ENCODE results near the gene EYA4.

Gene EYA4

DNA sequence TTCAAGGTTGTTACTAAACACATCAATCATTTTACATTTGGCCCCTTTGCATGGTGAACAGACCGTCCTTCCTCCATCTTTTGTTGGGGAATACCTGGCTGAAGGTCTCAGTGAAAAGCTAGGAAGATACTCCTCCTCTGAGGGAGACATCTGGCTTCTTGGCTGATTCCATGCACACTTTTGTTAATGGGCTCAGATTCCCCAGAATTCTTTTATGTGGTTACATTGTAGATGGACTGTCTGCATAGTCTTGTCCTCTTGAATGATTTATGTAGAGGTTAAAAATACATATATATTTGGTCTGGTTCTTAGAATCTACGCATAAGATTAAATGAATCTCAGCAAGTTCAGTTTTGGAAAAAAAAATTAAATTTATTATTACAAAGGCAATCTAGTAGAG lies 167.0 kb downstream of the EYA4 start:
- no peak for DNase-seq

DNA sequence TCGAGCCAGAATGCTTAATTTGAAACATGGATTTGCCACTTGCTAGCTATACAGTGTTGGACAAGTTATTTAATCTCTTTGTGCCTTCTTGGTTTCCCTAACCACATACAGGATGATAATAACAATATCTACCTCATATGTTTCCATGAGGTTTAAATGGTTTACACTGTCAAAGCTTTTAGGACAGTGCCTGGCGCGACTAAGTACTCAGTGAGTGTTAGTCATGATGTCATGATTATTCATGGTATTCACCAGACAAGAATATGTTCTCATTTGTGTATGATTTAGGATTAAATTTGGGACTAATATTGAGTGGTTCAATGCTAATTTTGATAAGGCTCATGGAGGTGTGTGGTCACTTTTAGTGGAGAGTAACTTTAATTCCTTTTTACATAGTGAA lies 167.4 kb downstream of the EYA4 start:
- DNase-seq, result no peak

DNA sequence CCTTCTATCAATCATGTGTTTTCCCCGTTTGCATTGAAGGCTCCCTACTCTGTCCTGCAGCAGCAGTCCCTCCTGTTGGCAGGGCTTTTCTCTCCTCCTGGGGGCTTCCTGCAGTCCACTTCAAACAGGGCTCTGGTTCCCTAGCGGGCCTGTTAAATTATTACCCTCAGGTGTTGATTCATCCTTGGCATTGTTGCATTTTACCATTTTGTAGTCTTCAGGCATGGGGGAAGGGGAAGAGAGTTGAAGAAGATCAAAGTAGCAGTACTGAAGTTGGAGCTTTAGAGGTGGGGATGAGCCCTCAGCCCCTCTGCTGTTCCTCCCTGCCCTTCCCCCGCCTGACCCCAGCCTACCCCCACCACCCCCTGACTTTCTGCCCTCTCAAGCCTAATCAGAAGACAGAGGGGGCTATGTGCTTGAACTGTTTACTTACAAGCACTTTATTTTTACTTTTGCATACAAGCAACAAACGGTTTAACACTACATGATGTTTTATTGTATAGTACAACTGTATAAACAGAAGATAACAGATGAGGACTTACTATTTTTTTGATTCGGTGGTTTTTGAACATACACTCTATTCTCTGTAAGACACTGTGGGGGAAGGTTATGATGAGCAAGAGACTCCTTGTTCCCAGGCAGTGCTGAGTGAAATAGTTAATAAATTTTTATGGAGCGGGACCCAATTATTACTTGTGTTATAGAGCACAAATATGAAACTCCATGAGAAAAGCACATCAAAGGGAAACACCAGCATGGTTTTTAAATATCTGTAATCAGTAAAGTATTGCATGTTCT lies 169.7 kb downstream of the EYA4 start:
- no peak for DNase-seq

DNA sequence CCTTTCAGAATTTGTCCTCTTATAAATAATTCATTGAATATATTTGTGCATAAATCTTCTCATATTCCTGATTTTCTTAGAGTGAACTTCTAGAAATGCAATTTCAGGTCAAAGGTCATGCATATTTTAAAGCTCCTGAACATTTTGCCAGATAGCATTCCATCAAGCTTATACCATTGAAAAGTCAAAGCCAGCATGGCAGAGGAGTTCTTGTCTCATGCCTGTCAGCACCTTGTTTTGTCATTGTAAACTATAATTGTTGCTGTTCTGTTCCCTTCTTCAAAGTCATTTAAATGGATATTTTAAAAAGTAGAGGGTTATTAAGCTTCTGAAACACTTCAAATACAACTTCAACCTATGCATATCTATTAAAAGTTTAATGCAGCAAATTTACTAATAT lies 170.6 kb downstream of the EYA4 start:
- no peak for DNase-seq

DNA sequence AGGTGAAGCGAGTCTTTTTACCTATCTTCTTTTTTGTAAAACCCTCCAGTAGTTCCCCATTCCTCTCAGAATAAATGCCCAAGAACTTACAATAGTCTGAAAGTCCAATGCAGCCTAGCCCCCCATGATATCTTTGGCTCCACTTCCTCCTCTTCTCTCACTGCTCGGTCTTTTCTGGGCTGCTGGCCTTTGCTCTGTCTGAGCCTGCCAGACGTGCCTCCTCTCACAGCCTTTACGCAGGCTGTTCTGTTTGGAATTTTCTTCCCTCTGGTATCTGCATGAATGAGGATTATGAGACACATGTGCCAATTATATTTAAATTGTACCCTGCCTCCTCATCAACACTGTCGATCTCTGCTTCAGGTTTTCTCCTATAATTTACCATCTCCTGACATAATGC lies 174.1 kb downstream of the EYA4 start:
- DNase-seq, result no peak

DNA sequence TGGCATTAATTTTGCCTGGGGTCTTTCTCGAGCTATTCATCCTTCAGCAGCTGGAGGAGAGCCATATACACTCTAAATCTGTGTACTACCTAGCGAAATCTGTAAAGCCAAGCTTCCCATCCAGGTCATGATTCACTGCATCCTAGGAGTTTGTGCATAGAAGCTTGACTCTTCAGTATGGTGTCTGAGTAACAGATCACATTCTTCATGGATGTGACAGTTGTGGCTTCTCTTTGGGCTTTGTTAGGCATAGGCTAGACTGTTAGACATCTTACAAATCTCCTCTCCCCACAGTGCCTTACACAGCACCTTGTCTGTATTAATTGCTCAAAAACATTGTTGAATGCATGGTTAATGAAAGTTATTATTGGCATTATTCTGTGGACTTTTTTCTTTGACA lies 177.0 kb downstream of the EYA4 start:
- DNase-seq, result no peak

DNA sequence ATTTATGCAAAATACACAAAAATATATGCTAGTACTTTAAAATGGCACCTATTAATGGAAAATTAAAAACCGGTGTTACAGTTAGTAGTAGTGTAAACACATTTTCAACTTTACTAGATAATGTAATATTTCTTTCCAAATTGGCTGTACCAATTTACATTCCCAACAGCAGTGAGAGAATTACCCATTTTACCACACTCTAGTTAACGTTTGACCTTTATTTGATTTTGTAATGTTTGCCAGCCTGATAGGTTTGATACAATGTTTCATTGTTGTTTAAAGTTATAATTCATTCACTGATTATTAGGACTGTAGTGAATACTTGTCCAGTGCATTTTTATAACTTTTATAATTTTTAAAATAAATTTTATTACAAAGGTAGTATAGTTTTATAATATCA lies 182.1 kb downstream of the EYA4 start:
- DNase-seq, result no peak

DNA sequence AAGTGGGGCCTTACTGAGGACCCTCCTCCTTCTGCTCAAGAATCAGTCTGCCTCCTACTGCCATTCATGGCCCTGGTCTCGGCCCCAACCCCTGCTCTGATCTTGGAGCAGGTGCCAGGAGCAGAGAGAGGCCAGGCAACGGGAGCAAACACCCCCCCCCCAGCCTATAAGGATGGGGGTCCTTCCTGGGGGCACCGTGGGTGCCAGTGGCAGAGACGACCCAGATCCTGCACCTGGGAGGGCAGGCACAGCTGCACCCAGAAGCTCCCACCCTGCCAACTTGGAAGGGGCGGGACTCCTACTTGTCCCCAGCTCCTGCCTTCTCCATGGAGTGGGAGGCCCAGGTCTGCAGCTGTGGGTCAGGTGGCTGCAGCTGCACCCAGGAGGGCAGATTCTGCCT lies 183.2 kb downstream of the EYA4 start:
- DNase-seq, result no peak

DNA sequence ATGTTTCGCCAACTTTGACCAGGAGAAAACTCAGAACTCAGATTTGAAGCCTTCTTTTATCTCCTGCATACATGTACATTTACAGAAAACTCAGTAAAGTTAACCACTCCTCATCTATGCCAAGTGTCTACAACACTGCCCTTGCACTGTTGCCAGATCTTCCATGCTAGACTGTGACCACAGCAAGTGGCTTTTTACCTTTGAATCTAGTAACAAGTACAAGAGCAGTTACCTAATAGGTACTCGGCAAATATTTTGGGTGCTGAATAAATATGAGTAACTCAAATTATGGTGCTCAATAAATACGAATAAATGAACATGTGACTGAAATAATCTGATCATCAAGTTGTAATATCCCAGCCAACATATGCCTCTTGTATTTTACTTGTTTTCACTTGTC lies 184.9 kb downstream of the EYA4 start:
- no peak for DNase-seq

DNA sequence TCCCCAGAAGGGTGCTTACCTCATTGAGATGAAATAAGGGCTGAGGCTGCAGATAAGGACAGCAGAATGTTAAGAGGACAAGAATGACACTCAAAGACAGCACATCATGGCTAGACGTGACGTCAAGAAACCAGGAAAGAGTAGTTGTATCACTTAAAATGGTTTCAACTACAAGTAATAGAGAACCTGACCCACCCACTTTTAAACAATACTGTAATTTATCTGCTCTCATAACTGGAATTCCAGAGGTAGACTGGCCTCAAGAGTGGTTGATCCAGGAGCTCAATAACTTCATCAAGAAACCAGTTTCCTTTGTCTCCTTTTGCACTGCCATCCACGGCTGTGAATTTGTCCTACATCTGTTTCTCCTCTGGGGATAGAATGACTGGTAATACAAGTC lies 187.1 kb downstream of the EYA4 start:
- DNase-seq, result no peak

DNA sequence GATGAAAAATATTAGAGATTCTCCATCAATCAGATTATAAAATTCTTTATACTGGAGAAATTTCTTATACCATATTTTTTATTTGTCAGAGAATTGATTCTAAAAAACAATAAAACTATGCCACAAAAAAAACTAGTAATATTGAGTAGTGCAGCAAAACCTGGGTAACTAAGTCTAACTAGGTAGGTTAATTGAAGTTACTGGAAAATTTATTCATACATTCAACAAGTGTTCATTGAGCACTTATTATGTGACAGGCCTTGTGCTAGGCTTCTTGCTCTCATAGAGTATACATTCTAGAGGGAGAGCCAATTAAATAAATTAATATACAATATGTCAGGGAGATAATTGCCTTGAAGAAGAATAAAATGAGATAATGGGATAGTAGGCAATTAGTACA lies 189.4 kb downstream of the EYA4 start:
- DNase-seq, result no peak

DNA sequence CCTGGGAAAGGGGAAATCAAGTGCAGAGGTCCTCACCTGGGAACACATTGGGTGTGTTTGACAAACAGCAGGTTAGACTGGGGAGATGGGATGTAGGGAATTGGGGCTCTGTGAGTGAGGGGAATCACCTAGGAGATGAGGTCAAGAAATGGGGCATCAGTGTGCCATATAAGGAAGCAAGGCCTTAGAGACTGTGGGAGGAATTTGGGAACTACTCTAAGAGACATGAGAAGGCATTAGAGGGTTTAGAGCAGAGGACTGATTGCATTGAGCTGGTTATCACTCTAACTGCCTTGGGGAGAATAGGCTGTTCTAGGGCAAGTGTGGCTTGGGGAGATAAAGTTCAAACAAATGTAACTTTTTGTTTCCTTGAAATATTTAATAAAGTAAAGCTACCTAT lies 189.9 kb downstream of the EYA4 start:
- no peak for DNase-seq

DNA sequence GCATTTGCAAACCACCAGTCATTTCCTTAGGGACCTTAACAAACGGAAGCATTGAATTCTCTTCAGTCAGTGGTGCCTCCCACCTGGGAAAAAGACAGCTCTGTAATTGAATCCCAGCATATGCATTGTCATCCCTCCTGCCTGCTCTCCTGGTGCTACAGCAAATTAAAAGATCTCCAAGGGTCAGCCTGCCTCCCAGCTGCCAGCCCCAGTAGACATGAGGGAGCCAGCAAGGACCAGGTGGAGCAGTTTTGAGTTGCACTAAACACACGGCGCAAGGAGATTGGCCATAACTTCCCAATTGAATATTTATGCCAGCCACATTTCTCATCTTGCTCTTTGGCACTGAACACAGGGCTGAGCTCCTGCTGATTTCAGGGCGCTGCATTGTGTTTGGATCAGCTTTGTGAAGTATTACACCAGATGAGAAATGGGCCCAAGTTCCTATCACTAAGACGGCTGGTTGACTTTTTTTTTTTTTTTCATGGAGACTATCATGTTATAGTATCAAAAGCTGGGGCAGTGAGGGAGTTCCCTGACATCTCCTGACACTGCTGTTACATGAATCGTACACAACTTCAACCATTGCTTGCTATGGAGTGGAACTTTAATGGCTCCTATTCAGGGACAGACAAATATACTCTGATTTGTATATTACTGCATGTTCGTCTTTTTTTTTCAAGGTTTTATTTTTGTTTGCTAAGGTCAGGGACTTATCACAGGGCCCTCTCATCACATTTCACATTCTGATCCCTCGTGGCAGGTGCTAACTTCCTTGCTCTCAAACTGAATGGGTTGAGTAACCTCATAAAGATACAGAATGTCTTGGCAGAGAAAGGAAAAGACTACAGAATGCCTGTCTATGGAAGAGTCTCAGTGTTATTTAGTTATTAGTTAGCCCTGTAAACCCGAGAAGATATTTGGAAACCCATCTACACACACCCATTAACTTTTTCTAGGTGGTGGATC lies 191.1 kb downstream of the EYA4 start:
- DNase-seq, result no peak

DNA sequence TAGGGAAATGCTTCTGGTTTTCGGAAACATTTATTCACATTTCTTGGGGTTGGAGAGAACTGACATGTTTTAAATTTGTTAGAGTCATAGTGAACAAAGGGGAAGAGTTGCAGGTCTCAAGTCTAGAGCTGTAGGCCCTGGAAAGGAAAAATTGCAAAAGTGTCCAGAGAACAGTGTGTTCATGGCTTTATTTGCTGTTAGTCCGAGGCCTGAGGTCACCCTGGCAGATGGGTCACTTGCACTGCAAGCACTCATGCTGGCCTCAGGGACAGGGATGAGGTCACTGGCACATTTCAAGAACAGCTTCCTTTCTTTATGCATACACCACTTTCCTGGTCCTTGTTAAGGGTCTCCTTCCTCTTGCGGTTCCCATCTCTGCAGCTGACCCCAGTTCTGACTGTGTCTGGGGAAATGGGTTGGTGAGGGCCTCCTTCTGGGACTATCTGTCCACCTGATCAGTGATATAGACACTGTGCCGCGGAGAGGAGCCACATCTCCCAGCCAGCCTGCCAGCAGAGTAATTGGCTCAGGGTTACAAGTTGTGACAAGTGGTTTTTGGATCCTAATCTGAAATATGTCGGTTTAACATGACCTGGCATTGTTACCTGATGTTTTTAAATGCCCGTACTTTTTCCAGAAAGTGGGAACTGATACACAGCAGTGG lies 194.0 kb downstream of the EYA4 start:
- no peak for DNase-seq

DNA sequence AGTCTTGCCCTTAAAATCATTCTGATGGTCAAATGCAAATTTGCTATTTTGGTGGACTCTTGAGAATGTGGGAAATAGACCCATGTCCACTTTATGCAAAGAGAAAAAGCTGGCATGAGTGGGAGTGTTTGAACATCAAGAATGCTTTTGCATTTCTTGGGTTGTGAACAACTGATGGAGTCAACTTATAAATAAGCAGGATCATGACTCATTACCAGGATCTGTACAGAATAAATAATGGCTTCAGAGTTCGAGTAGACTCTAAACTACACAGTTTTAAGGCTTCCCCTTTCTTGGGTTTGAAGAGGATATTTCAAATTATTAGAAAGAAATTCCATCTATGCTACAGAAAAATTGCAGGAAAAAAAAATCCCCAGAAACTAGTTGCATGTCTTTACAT lies 195.5 kb downstream of the EYA4 start:
- no peak for DNase-seq

DNA sequence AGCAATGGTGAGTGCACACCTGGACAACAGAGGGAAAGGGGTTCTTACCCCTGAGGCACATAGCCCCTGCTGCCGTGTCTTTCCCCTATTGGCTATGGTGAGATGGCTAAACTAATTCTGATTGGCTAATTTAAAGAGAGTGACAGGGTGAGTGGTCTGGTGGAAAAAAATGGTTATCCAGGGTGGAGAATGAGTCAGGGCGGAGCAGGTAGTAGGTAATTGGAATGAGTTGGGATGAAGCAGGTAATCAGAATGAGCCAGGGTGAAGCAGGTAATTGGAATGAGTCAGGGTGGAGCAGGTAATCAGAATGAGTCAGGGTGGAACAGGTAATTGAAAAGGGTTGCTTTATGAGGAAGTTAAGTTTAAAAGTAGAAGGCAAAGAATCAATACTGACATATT lies 200.3 kb downstream of the EYA4 start:
- DNase-seq, result no peak

DNA sequence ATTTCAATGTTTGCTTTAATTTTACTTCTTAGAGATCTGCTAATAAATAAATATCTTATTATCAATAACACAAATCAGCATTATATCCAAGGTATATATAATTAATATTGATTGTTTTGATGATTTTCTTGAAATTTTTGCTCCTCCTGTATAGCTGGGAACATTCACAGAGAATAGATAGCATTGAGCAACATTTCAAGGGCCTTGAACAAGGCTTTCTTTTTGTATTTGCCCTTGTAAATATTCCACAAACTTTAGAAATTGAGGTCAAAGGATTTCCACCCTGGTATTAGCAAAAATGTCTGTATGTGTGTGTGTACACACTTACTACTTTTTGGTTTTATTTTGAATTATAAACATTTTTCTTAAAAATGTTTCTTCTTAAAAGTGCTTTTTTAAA lies 205.6 kb downstream of the EYA4 start:
- DNase-seq, result no peak

DNA sequence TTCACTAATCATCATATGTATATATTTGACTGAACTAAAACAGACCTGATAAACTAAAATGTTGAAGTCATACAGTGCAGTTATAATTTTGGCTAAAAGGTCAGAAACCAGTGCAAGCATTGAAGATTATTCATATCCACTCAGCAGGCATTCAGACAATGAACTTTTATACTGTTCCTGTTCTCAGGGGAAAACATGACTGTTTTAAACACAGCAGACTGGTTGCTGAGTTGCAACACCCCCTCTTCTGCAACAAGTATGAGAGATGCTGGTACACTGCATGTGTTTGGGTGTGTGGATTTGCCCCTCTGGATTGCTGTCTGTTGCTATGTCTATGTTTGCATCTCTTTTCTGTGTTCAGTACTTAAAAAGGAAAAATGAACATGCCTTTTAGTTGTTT lies 206.8 kb downstream of the EYA4 start:
- no peak for DNase-seq

DNA sequence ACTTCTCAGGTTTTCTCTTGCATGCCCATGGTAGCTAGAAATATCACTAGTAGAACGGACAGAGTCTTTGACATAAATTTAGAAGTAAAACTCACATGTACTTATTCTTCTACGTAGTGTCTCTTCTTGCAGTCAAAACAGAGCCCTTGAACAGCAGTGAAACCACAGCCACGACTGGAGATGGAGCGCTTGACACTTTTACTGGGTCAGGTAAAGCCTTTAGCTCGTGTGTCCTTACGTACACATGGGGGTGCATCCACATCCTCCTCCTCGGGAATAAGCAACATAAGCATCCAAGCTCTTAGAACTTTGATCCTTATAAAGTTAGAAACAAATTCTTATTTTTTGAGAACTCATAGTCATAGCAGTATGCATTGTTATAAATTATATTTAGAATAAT lies 215.3 kb downstream of the EYA4 start:
- no peak for DNase-seq

DNA sequence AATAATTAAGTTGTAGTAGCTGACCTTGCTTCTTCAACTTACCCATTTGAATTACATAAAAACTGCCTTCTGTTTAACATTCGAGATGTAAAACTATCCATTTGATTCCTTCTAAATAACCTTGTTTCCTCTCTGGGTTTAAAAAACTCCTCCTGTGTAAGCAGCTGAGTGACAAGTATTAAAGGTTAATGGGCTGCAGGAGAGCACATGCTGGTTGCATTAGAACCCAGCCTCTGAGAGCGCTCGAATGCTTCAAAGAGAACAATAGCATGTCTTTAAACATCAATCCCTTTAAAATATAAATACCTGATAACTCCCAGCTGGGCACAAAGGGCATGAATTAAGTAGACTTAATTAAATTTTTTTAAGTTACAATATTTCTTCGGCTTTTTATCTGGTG lies 215.8 kb downstream of the EYA4 start:
- no peak for DNase-seq

DNA sequence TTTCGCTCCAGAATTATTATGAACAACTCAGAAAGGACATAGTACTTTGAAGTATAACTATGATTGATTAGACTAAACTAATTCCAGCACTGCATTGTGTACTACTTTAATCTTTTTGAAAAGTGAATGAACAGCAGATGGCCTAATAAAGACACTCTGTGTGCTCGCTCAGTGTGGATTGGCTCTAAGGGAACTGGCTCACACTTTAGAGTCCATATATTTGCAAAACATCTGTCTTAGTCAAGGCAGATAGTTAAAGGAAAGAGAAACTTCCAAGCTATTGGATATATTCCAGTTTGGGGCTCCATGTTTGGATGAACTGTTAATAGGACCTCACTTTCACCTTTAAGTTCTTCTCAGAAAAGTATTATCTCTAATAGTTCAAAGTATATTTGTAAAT lies 218.9 kb downstream of the EYA4 start:
- no peak for DNase-seq

DNA sequence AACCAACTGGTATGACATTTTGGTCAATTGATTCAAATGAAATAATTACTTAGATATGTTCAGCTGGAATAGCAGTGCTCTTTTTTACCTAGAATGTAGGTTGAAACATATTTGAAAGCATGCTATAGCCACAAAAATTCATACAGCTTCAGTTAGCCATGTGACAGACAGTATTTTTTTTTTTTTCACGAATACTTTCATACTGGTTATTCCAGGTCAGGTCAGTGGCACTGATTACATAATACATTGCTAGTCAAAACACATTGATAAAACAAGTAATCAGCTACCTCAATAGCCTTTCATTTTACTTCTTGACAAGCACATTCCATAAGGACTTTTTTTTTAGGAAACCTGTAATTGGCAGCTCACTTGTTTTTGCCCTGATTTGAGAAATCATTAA lies 222.6 kb downstream of the EYA4 start:
- no peak for DNase-seq

DNA sequence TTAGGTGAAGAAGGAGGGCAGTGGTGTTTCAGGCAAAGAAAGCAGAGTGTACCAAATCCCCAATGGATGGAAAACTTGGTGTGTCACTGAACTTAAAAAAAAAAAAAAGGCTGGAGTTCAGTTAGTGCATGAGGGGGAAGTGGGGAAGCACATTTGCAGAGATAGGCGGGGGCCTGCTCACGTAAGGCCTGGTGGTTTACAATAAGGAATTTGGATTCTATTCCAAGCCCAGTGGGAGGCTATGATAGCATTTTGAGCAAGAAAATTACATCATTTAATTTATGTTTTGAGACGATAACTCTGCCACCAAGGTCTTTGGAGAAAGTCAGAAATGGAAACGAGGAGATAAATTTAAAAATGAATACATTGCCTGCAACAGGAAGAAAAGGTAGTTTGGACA lies 225.5 kb downstream of the EYA4 start:
- DNase-seq, result no peak
